ENCODE measurements around the gene TMED9.
"Not testable (repeated sequence)": the region's sequence is repeated elsewhere in the genome, so short reads cannot be mapped to it uniquely, and the experiment has no call there.

The TMED9 gene

GRCh38 chr5:177592010-177592834 is at the start of gene TMED9:
TMED9 (plus strand) TSS chr5:177592203; CDS start chr5:177592215, 12 bp downstream.
- DNase-seq = peak; percentile 68 to 76

GRCh38 chr5:177542816-177543465 is 49.1 kb upstream of the TMED9 start:
- DNase-seq = no peak

GRCh38 chr5:177545487-177546257 is 46.3 kb upstream of the TMED9 start:
- no peak for DNase-seq

- DNase-seq = no peak
These were observed 45.7 kb upstream of the TMED9 start for GRCh38 chr5:177546258-177546741.

- DNase-seq = no peak
These were observed 44.3 kb upstream of the TMED9 start for GRCh38 chr5:177547736-177548135.

GRCh38 chr5:177548495-177548894 is 43.5 kb upstream of the TMED9 start:
- no peak for DNase-seq

GRCh38 chr5:177550122-177550521 is 41.9 kb upstream of the TMED9 start:
- DNase-seq = no peak

- no peak for DNase-seq
These were observed 39.1 kb upstream of the TMED9 start for GRCh38 chr5:177552839-177553455.

GRCh38 chr5:177553671-177554429 is 38.2 kb upstream of the TMED9 start:
- no peak for DNase-seq

- peak; percentile 73 to 84 for DNase-seq
These were observed 37.4 kb upstream of the TMED9 start, which contains the start of gene FAM193B for GRCh38 chr5:177554474-177555111. FAM193B (minus strand) TSS chr5:177554563; CDS start chr5:177554458, 105 bp downstream.

GRCh38 chr5:177555228-177555627 is 36.8 kb upstream of the TMED9 start:
- no peak for DNase-seq

GRCh38 chr5:177555665-177556064 is 36.3 kb upstream of the TMED9 start:
- no peak for DNase-seq

GRCh38 chr5:177557041-177557647 is 34.9 kb upstream of the TMED9 start:
- no peak for DNase-seq

GRCh38 chr5:177557796-177558195 is 34.2 kb upstream of the TMED9 start:
- DNase-seq = no peak

- DNase-seq = not testable (repeated sequence)
These were observed 32.5 kb upstream of the TMED9 start for GRCh38 chr5:177559446-177559941.

- no peak for DNase-seq
These were observed 27.0 kb upstream of the TMED9 start for GRCh38 chr5:177565046-177565445.

GRCh38 chr5:177568326-177568725 is 23.7 kb upstream of the TMED9 start:
- no peak for DNase-seq

GRCh38 chr5:177569894-177570293 is 22.1 kb upstream of the TMED9 start:
- no peak for DNase-seq

- no peak for DNase-seq
These were observed 16.5 kb upstream of the TMED9 start for GRCh38 chr5:177575488-177575887.

- no peak for DNase-seq
These were observed 15.8 kb upstream of the TMED9 start for GRCh38 chr5:177576169-177576568.

GRCh38 chr5:177578316-177578715 is 13.7 kb upstream of the TMED9 start:
- no peak for DNase-seq

Measured in NCI-H1930 (cell line).